Cerebellar cortex (tissue), 1 donor: Measurements from ENCODE around the gene ZNF681.
"Not testable (repeated sequence)": the region's sequence is repeated elsewhere in the genome, so short reads cannot be mapped to it uniquely, and the experiment has no call there.

Experiments used
- DNase-seq: peaks from one replicate; pipeline ENCODE4 v3.0.0-alpha.2; 2015; ENCODE audit warnings: low spot score

The ZNF681 gene

GRCh38 chr19:23774106-23774505 lies 15.4 kb upstream of the ZNF681 start:
- DNase-seq, result no peak

GRCh38 chr19:23772675-23773063 lies 14.0 kb upstream of the ZNF681 start:
- no peak for DNase-seq

- DNase-seq, result no peak
These were observed 13.3 kb upstream of the ZNF681 start for GRCh38 chr19:23771761-23772674.

GRCh38 chr19:23771316-23771715 lies 12.6 kb upstream of the ZNF681 start:
- DNase-seq, result no peak

GRCh38 chr19:23770672-23771250 lies 12.1 kb upstream of the ZNF681 start:
- no peak for DNase-seq

- no peak for DNase-seq
These were observed 11.2 kb upstream of the ZNF681 start for GRCh38 chr19:23769691-23770468.

- no peak for DNase-seq
These were observed 8.3 kb upstream of the ZNF681 start for GRCh38 chr19:23766951-23767350.

GRCh38 chr19:23764781-23765180 lies 6.1 kb upstream of the ZNF681 start:
- DNase-seq, result no peak

GRCh38 chr19:23762884-23763711 lies 4.4 kb upstream of the ZNF681 start:
- peak; percentile 95 for DNase-seq

- DNase-seq, result no peak
These were observed 3.8 kb upstream of the ZNF681 start for GRCh38 chr19:23762548-23762883.

GRCh38 chr19:23760326-23760725 lies 1.6 kb upstream of the ZNF681 start:
- not testable (repeated sequence) for DNase-seq

- DNase-seq, result not testable (repeated sequence)
These were observed 15.0 kb downstream of the ZNF681 start for GRCh38 chr19:23743633-23744232.

GRCh38 chr19:23730729-23731465 lies 27.8 kb downstream of the ZNF681 start:
- DNase-seq, result not testable (repeated sequence)

- DNase-seq, result not testable (repeated sequence)
These were observed 34.5 kb downstream of the ZNF681 start for GRCh38 chr19:23724161-23724560.

GRCh38 chr19:23718802-23719201 lies 39.9 kb downstream of the ZNF681 start:
- no peak for DNase-seq

GRCh38 chr19:23716792-23717191 lies 41.9 kb downstream of the ZNF681 start:
- no peak for DNase-seq

- no peak for DNase-seq
These were observed 49.3 kb downstream of the ZNF681 start for GRCh38 chr19:23709347-23709746.

- no peak for DNase-seq
These were observed 52.0 kb downstream of the ZNF681 start for GRCh38 chr19:23706657-23707056.

- no peak for DNase-seq
These were observed 59.2 kb downstream of the ZNF681 start for GRCh38 chr19:23699521-23699860.

GRCh38 chr19:23698711-23699520 lies 59.8 kb downstream of the ZNF681 start:
- DNase-seq, result no peak
